ENCODE results near the gene VWA7.
A peak's percentile ranks its signal among the peaks of the same experiment; 100 is the strongest.
"Not testable (repeated sequence)": the region's sequence is repeated elsewhere in the genome, so short reads cannot be mapped to it uniquely, and the experiment has no call there.

The VWA7 gene

GRCh38 chr6:31815025-31815838 lies 38.1 kb upstream of the VWA7 start, which contains the start of the genes HSPA1A and HSPA1L:
HSPA1A (plus strand) TSS chr6:31815543; CDS start chr6:31815757, 214 bp downstream.
HSPA1L (minus strand) TSS chr6:31815283; CDS start chr6:31811972, 3,311 bp downstream.
- H3K27ac ChIP-seq: peak within 1 kb of the TSS; percentile 98
- TF ChIP-seq CTCF (IDR thresholded peaks at IDR 0.05): no peak
- no peak for TF ChIP-seq ZFX (IDR thresholded peaks at IDR 0.05; ENCODE audit: borderline replicate concordance)

- peak overlapping the region; percentile 98 for H3K27ac ChIP-seq
These were observed 37.5 kb upstream of the VWA7 start for GRCh38 chr6:31814677-31815024.

GRCh38 chr6:31813465-31813849 lies 36.3 kb upstream of the VWA7 start:
- TF ChIP-seq CTCF (IDR thresholded peaks at IDR 0.05) (no peak), ZFX (IDR thresholded peaks at IDR 0.05; ENCODE audit: borderline replicate concordance) (no peak)
- peak overlapping the region; percentile 98 for H3K27ac ChIP-seq

More at GRCh38 chr6:31814677-31815024, 37.5 kb upstream of the VWA7 start:
- TF ChIP-seq CTCF (IDR thresholded peaks at IDR 0.05) (no peak), ZFX (IDR thresholded peaks at IDR 0.05; ENCODE audit: borderline replicate concordance) (no peak)

- no peak for TF ChIP-seq ZFX (IDR thresholded peaks at IDR 0.05; ENCODE audit: borderline replicate concordance)
- TF ChIP-seq CTCF (IDR thresholded peaks at IDR 0.05): no peak
- no peak overlapping the region for H3K27ac ChIP-seq
These were observed 34.5 kb upstream of the VWA7 start for GRCh38 chr6:31811645-31812044.

- H3K27ac ChIP-seq: not testable (repeated sequence)
These were observed 31.5 kb upstream of the VWA7 start for GRCh38 chr6:31808599-31808998.

GRCh38 chr6:31806470-31807272 lies 29.5 kb upstream of the VWA7 start, which contains the start of gene LSM2:
LSM2 (minus strand) TSS chr6:31806966; CDS start chr6:31806757, 209 bp downstream.
- TF ChIP-seq ZFX (IDR thresholded peaks at IDR 0.05; ENCODE audit: borderline replicate concordance): no peak
- peak; percentile 12; the same call in 1 of the 2 replicates for TF ChIP-seq CTCF (IDR thresholded peaks at IDR 0.05)
- H3K27ac ChIP-seq: peak within 1 kb of the TSS; percentile 81

- H3K27ac ChIP-seq: peak overlapping the region; percentile 81
- TF ChIP-seq CTCF (IDR thresholded peaks at IDR 0.05) (no peak), ZFX (IDR thresholded peaks at IDR 0.05; ENCODE audit: borderline replicate concordance) (no peak)
These were observed 28.9 kb upstream of the VWA7 start for GRCh38 chr6:31805939-31806469.

GRCh38 chr6:31801031-31801927 lies 24.2 kb upstream of the VWA7 start:
- H3K27ac ChIP-seq: not testable (repeated sequence)

Data from 22Rv1 (cell line).